Measurements from ENCODE around the gene CNTNAP4.
A peak's percentile ranks its signal among the peaks of the same experiment; 100 is the strongest.

Gene CNTNAP4

DNA sequence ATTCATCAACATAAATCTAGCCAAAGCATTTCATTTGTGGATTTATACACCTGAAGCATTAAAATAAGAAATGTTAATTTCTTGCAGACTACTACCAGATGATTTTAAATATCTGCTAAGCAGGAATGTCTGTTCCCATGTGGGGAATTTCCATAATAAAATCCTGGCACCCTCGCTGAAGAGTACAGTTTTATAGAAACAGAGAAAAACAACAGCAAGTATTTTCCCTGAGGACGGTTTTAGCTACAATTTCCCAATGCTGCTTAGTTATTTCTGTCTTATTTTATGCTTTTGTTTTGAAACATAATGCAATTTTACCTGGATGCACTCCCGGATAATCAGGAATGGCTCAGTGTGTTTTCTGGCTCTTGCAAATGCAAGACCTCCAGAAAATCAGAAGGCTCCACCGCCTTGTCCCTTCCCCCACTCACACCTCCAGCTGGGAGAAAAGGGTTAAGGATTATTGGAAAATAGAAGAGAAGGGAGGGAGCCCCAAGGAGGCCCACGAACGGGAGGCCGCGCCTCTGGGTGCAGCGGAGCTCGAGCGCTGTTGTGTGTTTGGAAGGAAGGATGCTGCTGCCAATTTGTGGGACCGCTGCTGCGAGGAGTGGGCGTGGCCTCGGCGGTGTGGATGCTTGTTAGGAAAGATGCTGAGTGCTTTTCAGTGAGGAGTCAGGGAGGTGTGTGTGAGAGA, at the start of gene CNTNAP4:
CNTNAP4 (plus strand) TSS at position 657 of the 694 bp plus-strand sequence. CDS start 262 bp downstream, outside the sequence.
- peak; percentile 81 for DNase-seq

DNA sequence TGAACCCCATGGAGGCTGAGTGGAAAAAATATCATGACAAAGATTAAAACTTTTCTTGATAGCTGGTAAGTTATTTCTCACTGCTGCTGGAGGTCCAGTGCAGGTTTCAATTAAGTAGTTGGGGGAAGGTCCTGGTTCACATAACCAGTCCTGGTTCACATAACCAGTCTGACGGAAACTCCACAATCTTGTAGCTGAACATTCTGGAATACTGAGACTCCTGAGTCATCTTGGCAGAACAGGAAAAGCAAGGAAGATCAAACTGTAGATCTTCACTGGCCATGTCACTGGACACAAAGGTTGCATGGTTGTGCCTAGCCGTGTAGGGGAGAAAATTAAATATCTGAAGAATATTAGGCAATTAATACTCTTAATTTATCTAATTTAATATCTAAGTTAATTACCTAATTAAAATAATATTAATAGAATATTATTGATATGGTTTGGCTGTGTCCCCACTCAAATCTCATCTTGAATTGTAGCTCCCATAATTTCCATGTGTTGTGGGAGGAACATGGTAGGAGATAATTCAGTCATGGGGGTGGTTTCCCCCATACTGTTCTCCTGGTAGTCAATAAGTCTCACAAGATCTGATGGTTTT, 48.6 kb upstream of the CNTNAP4 start:
- no peak for DNase-seq

DNA sequence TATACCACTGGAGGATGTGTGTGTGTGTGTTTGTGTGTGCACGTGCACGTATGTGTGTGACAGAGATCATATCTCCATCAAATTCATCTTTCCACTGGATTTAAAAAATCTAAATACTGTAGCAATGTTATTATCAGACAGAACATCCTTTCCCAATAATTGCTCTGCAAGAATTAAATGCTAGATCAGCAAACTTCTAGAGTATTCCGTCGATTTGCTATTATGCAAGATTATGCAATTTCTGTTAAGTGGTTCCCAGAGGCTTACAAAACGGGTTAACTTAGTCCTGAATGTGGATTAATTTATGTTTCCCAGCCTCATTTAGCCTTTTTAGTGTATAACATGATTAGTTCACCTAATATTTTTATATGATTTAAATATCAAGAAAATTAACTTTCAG, 44.5 kb upstream of the CNTNAP4 start:
- no peak for DNase-seq

DNA sequence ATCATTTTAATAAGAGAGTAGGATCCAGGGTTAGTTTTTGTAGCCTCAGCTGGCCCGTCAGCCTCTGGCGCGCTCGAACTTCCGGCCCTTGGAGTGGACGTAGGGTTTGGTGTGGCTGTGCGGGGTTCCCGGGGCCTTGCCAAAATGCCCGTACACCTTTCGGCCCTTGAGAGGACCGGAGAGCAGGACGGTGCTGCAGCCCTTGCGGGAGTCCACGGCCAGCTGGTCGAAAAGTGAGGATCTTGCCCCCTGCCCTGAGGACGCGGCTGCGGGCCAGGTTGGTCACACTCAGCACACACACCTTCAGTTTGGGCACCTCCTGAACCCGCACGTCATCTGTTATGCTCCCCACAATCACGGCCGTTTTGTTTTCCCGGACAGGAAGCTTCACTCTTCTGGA, 42.2 kb upstream of the CNTNAP4 start:
- DNase-seq = no peak

DNA sequence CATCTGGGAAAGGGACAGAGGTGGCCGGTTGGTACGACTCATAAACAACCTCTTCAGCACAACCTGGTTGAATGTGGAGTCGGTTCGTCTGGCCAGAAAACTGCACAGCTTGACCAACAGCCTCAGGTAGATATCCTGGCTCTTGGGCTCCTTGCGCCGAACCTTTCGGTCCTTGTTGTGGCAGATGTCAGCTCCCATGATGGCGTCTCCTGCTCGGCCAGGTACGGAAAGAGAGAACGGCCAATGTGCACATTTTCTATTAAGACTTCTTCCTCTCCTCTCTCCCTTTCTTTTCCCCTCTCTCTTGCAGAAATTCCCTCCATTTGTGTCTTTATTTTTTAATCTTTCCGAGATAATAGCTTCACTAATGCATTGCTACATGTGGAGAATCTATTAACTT, 41.8 kb upstream of the CNTNAP4 start:
- no peak for DNase-seq

DNA sequence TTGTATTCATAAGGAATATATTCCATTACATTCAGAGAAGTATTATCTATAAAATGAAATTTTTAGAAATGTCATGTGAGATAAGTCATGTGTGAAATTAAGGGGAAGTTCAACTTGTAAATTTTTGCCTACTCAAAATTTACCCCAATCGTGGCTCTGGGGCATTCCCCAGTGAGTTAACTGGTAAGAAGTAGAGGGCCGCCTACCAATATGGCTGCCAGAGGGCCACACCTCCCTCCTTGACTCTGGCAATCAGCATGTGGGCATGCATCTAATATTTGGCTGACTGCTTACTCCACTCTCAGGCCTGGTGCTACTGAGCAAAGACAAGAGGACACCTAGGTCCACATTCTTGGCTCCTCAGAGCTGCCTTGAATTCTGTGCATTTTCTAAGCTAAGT, 39.7 kb upstream of the CNTNAP4 start:
- DNase-seq = no peak

DNA sequence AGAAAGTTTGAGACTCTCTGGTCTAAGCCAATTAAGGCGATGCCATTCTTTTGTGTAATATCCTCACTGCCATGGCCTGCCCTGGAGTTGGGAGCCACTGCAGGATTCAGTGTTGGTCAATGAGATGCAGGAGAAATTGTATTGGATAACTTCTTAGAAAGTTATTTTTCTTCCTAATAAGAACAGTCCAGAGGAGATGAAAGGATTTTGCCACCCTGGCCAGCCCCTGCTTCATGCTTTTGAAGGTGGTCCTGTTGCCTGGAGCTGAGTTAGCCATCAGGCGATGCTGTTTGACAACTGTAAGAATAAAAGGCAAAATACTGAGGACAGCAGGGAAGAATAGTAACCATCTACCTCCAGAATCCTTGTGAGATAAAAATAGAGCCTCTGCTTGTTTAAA, 35.4 kb upstream of the CNTNAP4 start:
- no peak for DNase-seq

DNA sequence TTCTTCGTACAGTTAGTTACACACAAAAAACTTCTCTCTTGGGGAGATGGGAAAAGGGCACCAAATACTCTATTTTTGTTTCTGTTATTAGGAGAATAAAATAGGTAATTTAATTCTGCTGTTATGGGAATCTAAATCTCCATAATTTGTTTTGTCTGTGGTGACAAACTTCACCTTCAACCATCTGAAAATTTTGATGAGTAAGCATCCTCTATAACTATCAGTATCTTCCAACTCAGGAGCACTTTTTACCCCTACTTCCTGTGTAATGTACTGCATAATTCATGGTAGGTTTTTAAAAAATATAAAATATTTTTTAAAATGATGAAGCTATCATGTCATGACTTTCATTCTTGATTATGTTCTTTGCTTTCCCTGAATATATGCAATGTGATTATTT, 33.6 kb upstream of the CNTNAP4 start:
- no peak for DNase-seq

DNA sequence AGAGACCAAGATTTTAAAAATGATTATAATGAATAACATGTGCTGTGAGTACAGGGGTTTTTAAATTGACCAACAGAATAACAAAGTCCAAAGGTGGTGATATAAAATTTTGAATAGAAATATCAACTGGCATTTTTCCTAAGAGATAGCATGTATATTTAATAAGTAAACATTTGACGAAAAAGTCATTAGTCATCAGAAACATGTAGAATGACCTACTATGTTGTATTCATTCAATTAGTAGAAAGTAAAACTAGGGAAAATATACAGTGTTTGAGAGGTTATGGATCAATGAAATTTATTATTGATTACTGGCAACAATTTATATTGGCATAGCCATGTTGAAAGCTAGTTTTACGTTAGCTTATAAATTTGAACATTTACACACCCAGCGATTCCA, 30.6 kb upstream of the CNTNAP4 start:
- DNase-seq = no peak

DNA sequence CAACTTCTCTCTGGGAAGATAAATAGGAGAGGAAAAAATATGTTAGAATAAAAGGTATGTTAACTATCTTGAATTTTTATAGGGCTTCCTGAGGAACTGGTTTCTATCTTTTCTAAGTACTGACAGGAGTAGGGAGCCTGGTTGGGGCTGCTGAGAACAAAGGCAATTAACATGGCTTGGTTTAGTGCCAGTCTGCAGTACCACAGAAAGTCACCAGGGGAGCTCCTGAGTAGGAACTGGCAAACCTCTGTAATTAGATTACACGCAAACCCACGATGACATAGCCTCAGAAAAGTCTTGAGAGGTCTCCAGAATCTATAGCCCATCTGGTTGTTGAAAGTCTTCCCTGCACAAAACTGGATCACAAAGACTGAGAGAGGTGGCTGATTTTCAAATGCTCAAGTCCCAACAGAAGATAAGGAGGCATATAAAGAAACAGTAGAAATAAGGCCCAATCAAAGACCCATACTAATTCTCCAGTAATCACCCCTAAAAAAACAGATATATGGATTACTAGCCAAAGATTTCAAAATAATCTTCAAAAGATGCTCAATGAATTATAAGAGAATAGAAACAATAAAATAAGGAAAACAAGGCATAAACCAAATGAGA, 11.7 kb upstream of the CNTNAP4 start:
- no peak for DNase-seq

DNA sequence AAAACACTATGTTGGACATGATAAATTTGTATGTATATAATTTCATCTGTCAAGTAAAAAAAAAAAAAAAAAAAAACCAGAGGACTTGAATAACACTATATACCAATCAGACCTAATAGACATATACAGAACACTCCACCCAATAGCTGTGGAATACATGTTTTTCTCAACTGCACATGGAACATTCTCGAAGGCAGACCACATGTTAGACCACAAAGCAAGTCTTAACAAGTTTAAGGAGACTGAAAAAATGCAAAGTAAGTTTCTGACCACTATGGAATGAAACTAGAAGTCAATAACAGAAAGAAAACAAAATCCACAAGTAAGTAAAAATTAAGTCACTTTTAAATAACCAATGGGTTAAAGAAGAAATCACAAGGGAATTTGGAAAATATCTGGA, 8.4 kb upstream of the CNTNAP4 start:
- no peak for DNase-seq

DNA sequence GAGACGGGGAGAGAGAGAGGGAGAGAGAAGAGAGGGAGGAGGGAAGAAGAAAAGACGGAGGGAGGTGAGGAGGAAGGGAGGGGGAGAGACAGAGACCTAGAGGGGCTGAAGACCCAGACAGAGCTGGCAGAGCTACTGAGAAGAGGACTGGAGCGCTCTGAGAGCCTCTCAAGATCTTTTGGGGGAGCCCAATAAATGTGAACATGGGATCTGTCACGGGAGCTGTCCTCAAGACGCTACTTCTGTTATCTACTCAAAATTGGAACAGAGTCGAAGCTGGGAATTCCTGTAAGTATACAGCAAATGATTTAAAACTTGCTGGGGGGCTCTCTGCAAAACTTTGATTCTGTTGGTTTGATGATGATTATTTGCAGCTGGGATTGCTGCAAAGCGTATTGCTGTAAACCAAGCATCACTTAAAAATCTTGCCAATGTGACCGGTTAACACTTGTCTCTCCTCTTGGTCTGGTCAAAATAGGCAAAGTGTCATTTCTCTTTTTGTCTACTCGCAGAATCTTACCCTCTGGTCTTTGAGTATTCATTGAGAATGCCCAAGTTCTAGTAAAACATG, 344 bp downstream of the CNTNAP4 start:
- DNase-seq = no peak

DNA sequence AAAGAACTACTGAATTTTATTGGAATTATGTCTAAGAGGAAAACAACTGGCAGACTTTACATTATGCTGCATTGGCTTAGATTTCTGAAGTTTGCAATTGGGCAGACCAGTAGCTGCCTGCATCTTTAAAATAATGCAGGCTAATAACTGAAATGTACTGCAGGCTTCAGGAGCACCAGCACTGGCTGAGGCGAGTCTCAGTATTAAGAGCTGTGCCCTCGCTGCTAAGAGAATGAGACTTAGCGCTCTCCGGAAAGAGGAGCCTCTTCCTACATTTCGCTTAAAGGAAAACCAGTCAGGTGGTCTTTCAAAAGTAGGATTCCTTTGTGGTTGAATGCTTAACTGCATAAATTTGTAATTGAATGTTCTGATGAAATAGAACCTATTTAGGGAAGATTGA, 885 bp downstream of the CNTNAP4 start:
- no peak for DNase-seq

DNA sequence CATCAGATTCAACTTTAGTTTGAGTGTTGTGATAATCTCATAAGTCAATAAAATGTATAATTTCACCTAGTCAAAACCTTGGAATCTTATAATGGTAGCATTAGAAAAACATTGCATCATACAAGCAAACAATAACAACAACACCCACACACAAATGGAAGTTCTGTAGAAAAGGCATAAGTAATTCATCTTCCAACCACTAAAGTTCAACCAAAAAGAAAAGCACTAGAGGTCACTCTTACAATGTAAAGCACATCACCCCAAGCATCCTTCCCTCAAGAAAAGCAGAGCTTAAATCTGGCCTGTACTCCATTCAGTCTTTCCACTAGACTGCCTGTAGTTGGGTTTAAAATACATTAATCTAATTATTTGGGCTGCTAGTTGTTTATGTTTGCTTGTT, 1.8 kb downstream of the CNTNAP4 start:
- DNase-seq = no peak

DNA sequence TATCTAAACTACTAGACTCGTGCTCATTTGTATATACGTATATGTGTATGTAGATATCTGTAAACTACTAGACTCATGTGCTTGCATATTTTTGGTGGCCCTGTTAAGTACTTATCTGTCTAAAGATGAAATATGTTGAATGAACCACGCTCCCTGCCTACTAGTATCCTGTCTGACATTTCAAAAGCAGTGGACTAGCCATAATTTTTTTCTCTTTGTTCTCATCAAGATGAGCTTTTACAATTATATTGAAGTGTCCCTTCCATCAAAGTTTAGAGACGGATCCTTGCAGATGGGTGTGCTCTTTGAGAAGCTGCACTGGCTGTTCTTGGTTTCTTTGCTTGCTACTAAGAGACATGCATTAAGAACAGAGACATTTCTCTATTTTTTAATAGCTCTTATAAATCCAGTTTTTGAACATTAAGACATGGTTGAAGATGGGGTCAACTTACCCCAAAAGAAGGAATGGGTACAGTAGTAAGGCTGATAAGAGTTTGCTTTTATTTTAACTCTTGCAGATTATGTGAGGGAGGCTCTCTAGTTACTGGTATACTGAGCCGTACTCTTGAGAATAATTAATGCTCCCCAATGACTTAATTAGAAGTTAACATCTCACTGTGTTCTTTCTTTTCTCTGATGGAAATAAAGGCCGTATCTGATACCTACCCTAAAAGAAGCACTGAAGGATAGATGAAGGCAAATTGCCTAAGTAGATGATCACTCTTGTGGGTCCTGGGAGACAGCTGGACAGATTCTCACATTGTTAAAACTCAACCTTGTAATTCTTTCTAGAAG, 3.4 kb downstream of the CNTNAP4 start:
- DNase-seq = no peak

DNA sequence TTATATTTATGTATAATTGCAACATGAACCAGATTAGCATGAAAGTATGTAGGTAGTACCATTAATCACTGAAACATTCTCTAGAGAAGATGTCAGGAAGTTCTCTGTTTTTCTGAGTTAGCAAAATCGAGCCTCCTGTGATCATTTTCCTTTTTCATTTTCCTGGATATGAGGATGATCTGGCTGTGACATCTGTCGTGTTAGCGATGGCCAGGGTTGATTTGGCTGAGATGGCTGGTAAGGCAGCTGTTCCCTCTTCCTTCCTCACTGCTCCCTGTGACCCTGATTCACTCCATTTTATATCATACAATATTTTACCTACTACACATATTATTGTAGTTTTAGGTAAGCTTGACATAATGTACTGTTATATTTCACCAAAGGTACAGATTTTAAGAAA, 10.3 kb downstream of the CNTNAP4 start:
- no peak for DNase-seq

DNA sequence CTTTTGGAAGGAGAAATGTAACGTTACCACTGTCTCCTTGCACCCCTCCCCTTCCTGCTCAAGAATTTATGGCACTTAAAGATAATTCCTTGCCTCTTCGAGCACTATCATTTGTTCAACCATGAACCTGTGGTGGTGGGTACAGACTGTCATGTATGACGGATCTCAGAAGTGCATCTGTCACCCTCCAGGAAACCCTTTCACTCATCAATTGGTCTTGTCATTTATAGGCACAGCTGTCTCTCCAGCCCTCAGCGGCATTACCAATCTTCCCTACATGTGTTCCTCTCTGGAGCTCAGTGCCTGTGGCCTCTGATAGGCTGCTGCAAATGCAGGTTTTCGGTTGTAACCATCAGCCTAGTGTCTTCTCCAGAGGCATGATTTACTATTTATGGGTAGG, 15.0 kb downstream of the CNTNAP4 start:
- no peak for DNase-seq

DNA sequence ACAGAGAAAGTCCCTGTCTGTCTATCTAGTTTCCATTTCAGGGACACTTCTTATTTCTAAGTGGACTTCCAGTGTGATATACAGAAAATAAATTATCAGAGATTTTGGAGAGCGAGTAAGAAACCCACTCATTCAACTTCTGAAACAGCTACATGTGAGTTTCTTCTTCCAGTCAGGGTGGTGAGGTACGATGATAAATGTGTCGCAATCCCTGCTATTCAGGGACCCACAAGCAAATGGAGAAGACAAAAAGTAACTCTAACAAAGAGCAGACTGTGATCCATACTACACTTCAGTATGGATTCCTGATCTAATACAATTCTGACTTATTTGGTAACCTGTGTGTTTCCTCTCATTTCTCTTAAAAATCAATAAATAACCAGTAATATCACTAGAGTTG, 16.8 kb downstream of the CNTNAP4 start:
- DNase-seq = no peak

DNA sequence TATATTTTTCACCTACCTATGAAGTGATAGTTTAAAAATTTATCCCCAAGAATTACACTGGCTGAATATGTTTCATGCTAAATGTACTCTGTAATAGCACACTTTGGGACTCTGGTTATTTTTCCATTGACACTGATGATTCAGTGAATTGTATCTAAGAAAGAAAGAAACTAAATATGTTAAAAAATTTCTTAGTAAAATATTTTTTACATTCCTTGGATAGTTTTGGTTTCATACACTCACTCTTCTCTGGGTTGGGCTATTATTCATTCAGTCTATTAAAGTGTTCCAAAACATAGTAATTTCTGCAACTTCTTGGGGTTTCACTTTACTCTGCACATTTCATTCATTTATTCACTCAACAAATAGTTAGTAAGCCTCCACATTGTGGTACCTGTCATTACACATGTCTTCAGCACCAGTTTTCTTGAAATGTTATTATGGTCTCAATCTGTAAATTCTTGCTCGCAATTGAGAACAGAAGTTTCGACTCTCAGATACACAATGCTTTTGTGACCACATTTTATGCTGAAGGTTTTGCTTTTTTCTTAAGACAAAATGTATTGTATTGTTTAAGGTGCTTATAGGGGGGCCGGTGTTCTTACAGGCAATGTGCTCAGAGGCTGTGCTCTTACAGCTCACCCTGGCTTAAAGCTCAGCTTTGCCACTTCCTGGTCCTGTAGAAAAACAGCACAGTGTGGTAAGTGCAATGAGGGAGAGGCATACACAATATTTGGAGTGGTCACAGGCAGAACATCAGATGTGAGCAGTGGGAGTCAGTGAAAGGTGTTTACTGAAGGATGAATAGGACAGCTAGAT, 17.4 kb downstream of the CNTNAP4 start:
- no peak for DNase-seq

DNA sequence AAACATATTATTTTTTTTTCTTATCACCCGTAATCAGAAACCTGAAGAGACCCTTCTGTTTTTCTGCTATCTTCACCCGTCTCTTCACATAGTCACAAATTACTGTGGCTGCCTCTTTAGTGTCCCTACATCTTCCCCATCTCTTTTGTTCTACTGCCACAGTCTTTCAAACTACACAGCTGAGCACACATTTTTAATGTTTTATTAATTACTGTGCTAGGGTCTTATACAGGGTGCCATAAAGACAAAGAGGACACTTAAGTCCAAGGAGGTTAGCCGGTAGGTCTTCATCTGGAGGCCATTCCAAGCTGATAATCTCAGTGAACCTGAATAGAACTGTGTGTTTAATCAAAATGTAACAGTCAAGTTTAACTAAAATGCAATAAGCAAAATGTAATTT, 20.7 kb downstream of the CNTNAP4 start:
- DNase-seq = no peak

DNA sequence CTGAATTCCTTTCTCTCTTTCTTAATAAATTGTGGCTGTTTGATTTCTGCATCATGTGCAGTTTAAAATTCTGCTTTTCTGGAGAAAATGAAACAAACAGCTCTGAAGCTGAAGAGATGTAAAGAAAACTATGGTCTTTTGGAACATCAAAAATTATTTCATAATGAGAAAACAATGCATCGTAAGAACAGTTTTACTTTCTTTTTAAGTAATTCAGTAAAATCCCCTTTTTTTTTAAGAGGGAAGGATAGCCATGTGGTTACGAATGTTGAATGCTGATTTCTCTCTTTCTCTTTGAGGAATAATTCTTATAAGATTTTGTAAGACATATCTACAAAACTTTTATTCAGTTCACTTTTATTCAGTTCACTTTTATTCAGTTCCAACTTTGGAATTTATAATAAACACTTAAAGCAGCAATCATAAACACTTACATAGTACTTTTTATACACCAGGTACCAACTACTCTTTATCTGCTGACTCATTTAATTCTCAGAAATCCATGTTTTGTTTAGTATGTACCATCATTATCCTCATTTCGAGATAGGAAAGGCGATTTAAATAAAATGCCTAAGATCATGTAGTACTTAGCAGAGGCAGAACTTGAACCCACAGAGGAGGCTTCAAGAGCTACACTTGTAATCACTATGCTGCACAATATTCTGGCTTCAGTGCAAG, 26.6 kb downstream of the CNTNAP4 start:
- no peak for DNase-seq
